Loucy (cell line): Measurements from ENCODE around the gene CCDC60.

ENCODE experiments used
- EZH2phosphoT487 ChIP-seq: fragments of 200-600 bp; IDR thresholded peaks from 2 replicates; pipeline ENCODE4 v1.6.1; 2018; ENCODE audit warnings: antibody characterized with exemption, mild to moderate bottlenecking, moderate library complexity, borderline replicate concordance
- TF ChIP-seq, protein P1 (sequence below): fragments of 200-600 bp; sonication (generic); conservative IDR thresholded peaks from 2 replicates; pipeline ENCODE4 v1.5.1; 2014; ENCODE audit warnings: mild to moderate bottlenecking, antibody characterized with exemption, low read length

GRCh38 chr12:119378903-119379302 lies 44.4 kb downstream of the CCDC60 start:
- no peak for TF ChIP-seq EZH2phosphoT487
- TF ChIP-seq, protein P1, sequence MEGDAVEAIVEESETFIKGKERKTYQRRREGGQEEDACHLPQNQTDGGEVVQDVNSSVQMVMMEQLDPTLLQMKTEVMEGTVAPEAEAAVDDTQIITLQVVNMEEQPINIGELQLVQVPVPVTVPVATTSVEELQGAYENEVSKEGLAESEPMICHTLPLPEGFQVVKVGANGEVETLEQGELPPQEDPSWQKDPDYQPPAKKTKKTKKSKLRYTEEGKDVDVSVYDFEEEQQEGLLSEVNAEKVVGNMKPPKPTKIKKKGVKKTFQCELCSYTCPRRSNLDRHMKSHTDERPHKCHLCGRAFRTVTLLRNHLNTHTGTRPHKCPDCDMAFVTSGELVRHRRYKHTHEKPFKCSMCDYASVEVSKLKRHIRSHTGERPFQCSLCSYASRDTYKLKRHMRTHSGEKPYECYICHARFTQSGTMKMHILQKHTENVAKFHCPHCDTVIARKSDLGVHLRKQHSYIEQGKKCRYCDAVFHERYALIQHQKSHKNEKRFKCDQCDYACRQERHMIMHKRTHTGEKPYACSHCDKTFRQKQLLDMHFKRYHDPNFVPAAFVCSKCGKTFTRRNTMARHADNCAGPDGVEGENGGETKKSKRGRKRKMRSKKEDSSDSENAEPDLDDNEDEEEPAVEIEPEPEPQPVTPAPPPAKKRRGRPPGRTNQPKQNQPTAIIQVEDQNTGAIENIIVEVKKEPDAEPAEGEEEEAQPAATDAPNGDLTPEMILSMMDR = no peak
